Transverse colon (tissue), 4 donors: ENCODE results near the gene VWA3B.

ENCODE experiments used
- CTCF ChIP-seq, 5 experiments: fragments of 200-600 bp in 3 of 5; fragments of 450-650 bp in 2 of 5; sonication (generic) in 3 of 5; IDR thresholded peaks; 1 replicate in 2 of 5; 2 replicates in 3 of 5; pipeline ENCODE4 v1.5.1; 2016 to 2017; ENCODE audit warnings: antibody characterized with exemption in 5 of 5, inconsistent platforms in 3 of 5, mild to moderate bottlenecking in 2 of 5, moderate library complexity in 1 of 5
- POLR2A ChIP-seq: fragments of 450-650 bp; IDR thresholded peaks from one replicate; pipeline ENCODE4 v1.6.1; 2016; ENCODE audit warnings: antibody characterized with exemption, mild to moderate bottlenecking, moderate library complexity
- POLR2AphosphoS5 ChIP-seq, 3 donors: sonication (generic); formaldehyde crosslinking; IDR thresholded peaks; one replicate each; pipeline ENCODE4 v1.6.1; 2016; ENCODE audit warnings: antibody characterized with exemption in 3 of 3

- TF ChIP-seq CTCF (IDR thresholded peaks at IDR 0.05) (no peak), POLR2AphosphoS5 (IDR thresholded peaks at IDR 0.05) (no peak), POLR2A (no peak)
Observed at GRCh38 chr2:98269830-98270229, 182.9 kb downstream of the VWA3B start.
